ENCODE measurements around the gene ATP1A1.

The ATP1A1 gene

DNA sequence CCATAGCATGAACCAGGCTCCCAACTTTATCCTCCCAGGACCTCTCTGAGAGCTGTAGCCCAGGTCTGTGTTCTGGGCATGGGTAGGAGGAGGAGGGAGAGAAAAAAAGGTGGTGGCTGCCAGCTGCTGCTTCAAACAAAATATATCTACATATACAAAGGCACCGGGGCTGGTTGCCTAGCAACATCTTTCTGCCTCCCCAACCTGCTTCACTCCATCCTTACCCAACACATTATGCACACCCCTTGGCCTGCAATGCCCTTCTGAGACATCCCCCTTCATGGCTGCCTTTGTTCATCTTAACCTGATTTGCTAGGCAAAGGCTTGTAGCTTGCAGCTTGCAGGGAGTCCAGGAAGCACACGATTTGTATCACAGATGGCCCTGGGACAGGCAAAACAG is 27.2 kb upstream of the ATP1A1 start:
- peak; percentile 82 for DNase-seq

GRCh38 chr1:116346943-116347673 is 25.9 kb upstream of the ATP1A1 start:
- peak; percentile 45 for DNase-seq

DNA sequence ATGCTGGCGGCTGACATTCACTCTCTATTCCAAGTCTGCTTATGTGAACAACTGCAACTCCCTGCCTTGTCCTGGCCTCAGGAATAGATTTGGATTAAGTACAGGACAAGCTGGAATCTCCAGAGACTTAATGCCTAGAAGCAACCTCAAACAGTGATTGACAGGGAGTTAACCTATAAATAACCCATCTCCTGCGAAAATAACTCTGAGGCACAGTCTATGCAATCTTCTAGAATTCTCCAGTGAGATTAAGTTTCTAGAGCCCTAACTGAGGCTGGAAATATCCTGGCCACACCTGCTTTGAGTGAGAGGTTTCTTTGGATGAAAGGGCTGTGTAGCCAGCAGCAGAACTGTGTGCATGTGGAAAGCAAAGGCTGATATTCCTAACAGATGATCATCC is 25.3 kb upstream of the ATP1A1 start:
- no peak for DNase-seq

DNA sequence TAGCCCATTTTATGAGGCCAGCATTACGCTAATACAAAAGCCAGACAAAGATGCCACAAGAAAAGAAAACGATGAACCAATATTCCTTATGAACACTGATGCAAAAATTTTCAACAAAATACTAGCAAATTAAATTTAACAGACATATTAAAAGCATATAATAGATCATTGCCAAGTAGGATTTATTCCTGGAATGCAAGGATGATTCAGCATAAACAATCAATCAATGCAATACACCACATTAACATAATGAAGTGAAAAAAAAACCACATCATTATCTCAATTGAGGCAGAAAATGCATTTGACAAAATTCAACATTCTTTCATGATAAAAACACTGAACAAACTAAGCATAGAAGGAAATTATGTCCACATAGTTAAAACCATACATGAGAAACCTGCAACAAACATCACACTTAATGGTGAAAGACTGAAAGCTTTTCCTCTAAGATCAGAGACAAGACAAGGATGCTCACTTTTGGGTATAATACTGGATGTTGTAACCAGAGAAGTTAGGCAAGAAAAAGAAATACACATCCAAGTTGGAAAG is 22.9 kb upstream of the ATP1A1 start:
- no peak for DNase-seq

DNA sequence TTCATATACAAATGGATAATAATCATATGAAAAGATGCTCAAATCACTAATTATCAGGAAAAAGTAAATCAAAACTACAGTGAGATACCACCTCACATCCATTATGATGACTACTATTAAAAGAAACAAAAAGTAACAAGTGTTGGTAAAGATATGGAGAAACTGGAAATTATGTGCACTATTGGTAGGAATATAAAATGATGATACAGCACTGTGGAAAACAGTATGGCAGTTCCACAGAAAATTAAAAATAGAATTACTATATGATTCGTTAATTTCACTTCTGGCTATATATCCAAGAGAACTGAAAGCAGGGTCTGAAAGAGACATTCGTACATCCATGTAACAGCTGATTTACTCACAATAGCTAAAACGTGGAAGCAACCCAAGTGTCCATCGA is 21.1 kb upstream of the ATP1A1 start:
- DNase-seq: no peak

DNA sequence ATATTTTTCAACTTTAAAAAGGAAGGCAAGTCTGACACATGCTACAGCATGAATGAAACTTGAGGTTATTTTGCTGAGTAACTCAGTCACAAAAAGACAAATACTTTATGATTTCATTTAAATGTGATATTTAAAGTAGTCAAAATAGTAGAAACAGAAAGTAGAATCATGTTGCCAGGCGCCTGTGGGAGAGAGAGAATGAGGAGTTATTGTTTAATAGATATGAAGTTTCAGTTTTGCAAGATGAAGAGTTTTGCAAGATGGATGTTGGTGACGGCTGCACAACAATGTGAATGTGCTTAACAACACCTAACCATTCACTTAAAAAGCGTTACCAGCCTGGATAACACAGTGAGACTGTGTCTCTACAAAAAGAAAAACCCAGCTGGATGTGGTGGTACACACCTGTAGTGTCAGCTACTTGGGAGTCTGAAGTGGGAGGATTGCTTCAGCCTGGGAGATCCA is 20.7 kb upstream of the ATP1A1 start:
- DNase-seq: no peak

- no peak for DNase-seq
These were observed 19.9 kb upstream of the ATP1A1 start for GRCh38 chr1:116353155-116353554.

DNA sequence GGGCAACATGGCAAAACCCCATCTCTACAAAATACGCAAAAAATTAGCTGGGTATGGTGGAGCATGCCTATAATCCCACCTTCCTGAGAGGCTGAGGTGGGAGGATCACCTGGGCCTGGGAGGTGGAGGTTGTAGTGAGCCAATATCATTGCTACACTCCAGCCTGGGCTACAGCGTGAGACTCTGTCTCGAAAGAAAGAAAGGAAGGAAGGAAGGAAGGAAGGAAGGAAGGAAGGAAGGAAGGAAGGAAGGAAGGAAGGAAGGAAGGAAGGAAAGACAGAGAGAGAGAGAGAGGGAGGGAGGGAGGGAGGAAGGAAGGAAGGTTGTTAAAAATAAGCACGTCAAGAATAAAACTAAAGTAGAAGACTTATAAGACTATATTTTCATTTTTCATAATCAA is 17.0 kb upstream of the ATP1A1 start:
- DNase-seq: no peak

DNA sequence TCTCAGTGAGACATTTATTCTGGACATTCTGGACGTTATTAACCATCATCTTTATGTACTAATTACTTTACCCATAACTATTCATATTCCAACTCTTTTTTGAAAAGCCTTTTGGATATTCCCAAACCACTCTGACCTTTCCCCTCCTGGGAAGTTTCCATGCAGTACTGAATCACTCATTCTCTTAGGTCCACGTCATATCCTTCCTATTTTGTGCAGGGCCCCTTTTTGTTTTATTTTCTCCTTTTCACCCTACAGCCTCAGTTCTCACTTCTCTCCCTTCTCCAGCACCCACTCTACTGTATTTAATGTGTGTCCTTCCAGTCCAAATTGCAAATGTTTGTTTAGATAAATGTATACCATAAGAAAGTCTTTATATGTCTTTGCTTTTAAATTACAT is 16.4 kb upstream of the ATP1A1 start:
- DNase-seq: no peak

GRCh38 chr1:116357487-116357886 is 15.6 kb upstream of the ATP1A1 start:
- DNase-seq: no peak

DNA sequence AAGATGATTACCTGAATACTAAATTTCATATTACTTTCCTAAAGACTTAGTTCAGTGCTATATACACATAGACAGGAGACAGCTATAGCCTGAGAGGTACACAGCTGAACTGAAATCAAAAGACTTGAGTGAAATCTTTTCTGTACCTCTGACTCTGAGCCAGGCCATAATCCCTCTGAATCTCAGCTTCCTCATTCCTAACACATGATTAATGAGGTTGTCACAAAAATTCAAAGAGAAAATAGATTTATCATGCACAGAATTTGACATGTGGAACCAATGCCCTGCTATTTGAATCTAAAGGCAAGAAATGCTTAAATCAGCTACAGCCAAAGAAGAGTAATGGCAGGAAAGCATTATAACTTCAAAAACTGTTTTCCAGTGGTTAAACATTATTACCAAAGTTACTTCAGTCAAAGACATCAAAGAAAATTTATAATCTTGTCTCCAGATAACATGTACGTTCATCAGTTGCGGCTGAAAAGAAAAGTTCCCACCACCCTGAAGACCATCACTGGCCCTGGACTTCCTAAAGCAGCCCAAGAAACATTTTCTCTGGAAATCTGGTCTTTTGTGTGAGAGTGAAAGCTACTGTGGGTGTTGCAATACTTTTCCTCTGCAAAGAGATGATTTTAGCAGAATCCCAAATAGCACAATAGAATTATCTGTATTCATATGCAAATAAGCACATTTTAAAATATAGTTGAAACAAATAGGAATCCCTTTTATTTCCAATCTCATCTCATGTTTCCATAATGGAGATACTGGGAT is 13.8 kb upstream of the ATP1A1 start:
- DNase-seq: no peak

DNA sequence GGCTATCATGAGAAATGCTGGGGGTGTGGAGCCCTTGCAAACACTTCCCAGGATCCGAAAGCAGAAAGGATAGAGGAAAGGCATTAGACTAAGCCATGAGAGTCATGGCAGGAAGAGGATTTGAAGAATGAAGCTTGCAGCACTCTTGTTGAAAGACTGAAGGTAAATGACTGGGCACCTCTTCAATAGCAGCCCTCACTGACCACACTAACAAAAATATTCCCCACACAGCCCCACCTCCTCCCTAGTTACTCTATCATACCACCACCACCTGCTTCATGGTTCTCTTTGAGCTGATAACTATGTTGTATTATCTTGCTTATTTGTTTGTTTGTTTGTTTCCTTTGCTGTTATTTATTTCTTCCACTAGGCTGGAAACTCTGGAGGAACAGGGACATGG is 13.2 kb upstream of the ATP1A1 start:
- no peak for DNase-seq

GRCh38 chr1:116360429-116361173 is 12.4 kb upstream of the ATP1A1 start:
- DNase-seq: peak; percentile 62

DNA sequence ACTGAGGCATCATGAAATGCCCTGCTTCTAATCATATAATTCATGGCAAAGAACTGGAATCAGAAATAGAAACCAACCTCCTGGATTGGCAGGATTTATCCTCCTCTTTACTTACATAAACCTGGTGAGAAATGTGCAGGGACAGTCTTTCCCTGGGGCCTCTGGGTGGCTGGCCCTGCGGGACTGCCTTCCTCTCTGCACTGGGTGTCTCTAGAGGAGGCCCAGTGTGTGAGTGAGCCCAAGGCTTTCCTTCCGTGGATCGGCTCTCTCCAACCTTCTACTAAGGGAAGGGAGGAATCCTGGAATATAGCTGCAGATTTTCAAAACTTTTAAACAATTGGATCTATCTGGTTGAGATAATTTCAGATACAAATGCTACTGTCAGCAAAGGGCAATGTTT is 11.4 kb upstream of the ATP1A1 start:
- no peak for DNase-seq

- no peak for DNase-seq
These were observed 11.0 kb upstream of the ATP1A1 start for GRCh38 chr1:116362050-116362449.

GRCh38 chr1:116365353-116365780 is 7.7 kb upstream of the ATP1A1 start:
- no peak for DNase-seq

GRCh38 chr1:116365857-116366256 is 7.2 kb upstream of the ATP1A1 start:
- no peak for DNase-seq

GRCh38 chr1:116367256-116367945 is 5.6 kb upstream of the ATP1A1 start:
- no peak for DNase-seq

DNA sequence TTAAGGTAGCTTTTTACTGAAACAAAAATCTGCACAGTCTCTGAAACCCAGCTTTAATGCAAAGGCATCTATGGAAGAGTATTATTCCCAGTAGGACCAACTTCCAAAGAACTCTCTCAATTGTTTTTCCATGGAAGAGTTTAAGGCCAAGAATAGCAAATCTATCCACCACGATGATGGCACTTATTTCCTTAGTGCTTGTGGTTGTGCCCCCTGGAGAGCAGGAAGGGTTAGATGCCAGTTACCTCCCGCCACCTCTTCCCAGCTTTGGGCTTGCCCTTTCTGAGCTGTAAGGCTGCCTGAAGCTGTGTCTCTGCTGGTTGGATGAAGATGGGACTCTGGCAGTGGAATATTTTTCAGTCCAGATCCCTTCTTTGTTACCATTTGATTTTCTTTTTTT is 4.8 kb upstream of the ATP1A1 start:
- DNase-seq: no peak

DNA sequence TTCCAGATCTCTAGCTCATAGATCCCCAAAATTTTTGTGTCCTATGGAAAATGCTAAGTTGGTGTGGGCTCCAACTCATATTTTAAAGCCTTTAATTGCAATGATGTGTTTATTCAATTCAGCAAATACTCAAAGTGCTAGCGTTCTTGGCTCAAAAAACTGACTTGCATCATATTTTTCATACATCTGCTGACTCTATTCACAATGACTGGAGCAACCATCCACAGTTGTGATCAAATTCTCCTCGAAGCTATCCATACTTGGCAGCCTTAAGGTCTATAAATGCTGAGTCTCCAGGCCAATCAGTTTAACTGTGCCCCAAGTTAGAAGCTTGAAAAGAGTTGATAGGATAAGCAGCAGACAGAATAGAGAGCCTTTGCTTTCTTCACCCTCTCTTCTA is 2.9 kb upstream of the ATP1A1 start:
- no peak for DNase-seq

- DNase-seq: no peak
These were observed 1.3 kb upstream of the ATP1A1 start for GRCh38 chr1:116371752-116372151.

DNA sequence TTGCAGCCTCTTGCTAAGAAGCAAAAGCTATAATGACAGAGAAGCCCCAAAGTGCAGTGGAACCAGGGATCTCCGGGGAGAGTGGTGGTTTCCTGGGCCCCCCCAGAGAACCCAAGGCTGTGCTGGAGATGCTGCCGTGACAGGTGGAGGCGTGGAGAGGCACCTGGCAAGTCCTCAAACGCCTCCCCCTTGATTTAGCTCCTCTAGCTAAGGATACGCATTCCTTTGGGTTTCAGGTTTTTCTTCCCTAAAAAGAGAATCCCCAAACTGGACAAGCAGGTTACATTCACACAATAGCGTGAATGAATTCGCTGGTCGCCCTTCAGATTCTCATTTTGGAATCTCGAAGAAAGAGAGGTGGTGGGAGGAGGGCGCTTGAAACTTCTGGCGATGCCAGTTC is 853 bp upstream of the ATP1A1 start:
- no peak for DNase-seq
